B cell (primary cell): Measurements from ENCODE around the gene NOL9. TPM values are rescaled to one million over a fixed set of nuclear protein-coding genes. Genes with fewer than 3 reads are reported as not detected.

Experiments used
- ATAC-seq: fragments of 200-7000 bp; cut with Tn5 transposase; one replicate; pipeline ENCODE4 v1.10.0; 2021; ENCODE audit warnings: low read depth, mild to moderate bottlenecking, moderate number of reproducible peaks, moderate library complexity
- CTCF ChIA-PET: fragments of 350-600 bp; sonication (Branson Sonifier 250); formaldehyde crosslinking; loops from one replicate; lab custom pipeline; 2021; ENCODE audit warnings: antibody characterized with exemption, inconsistent platforms; lab: Charles Lee
- POLR2A ChIA-PET: fragments of 350-600 bp; sonication (Branson Sonifier 250); formaldehyde crosslinking; loops from one replicate; lab custom pipeline; 2021; ENCODE audit warnings: antibody characterized with exemption; lab: Charles Lee
- DNase-seq: peaks from one replicate; pipeline ENCODE4 v3.0.0; 2013
- H2AFZ ChIP-seq: 2 replicates; pipeline ENCODE4 v1.6.1; 2012; ENCODE audit warnings: mild to moderate bottlenecking, low read depth, low read length; ENCODE audit not compliant: insufficient read depth, poor library complexity, severe bottlenecking
- H3K27ac ChIP-seq, 2 donors: 1 replicate in 1 of 2; 2 replicates in 1 of 2; pipeline ENCODE4 v1.5.1; 2012 to 2013; ENCODE audit warnings: low read length in 2 of 2, mild to moderate bottlenecking in 2 of 2, moderate library complexity in 1 of 2
- H3K27me3 ChIP-seq, 4 experiments: fragments of 200-600 bp in 1 of 4; sonication (generic) in 1 of 4; replicated peaks in 1 of 4; 1 replicate in 2 of 4; 2 replicates in 2 of 4; pipeline versions ENCODE4 v1.6.1 to v1.7.0; 2013 to 2016; ENCODE audit warnings: low read length in 3 of 4, mild to moderate bottlenecking in 2 of 4, mixed read lengths in 1 of 4, moderate library complexity in 1 of 4; ENCODE audit not compliant: insufficient read depth in 4 of 4, control insufficient read depth in 3 of 4; ENCODE audit errors: control extremely low read depth in 1 of 4
- H3K36me3 ChIP-seq, 2 experiments: replicated peaks in 1 of 2; 1 replicate in 1 of 2; 2 replicates in 1 of 2; pipeline versions ENCODE4 v1.6.1 to v1.7.1; 2013; ENCODE audit warnings: low read length in 1 of 2; ENCODE audit not compliant: insufficient read depth in 2 of 2, control insufficient read depth in 1 of 2; ENCODE audit errors: control extremely low read depth in 1 of 2, extremely low read depth in 1 of 2
- H3K4me1 ChIP-seq, 2 donors: fragments of 200-600 bp in 1 of 2; sonication (generic) in 1 of 2; 1 replicate in 1 of 2; 2 replicates in 1 of 2; pipeline versions ENCODE4 v1.5.1 to v1.6.1; 2013 to 2017; ENCODE audit warnings: low read length in 2 of 2; ENCODE audit not compliant: control insufficient read depth in 2 of 2, insufficient read depth in 2 of 2
- H3K4me2 ChIP-seq: replicated peaks from 2 replicates; pipeline ENCODE3; 2012; ENCODE audit warnings: mild to moderate bottlenecking, low read depth, low read length; ENCODE audit not compliant: poor library complexity, severe bottlenecking
- H3K4me3 ChIP-seq, 5 experiments: fragments of 200-600 bp in 1 of 5; sonication (generic) in 1 of 5; 1 replicate in 3 of 5; 2 replicates in 2 of 5; pipeline versions ENCODE4 v1.5.1 to v1.7.0; 2011 to 2016; ENCODE audit warnings: low read length in 4 of 5, mild to moderate bottlenecking in 4 of 5, low read depth in 2 of 5, control low read depth in 1 of 5, moderate library complexity in 1 of 5; ENCODE audit not compliant: insufficient read depth in 1 of 5; ENCODE audit errors: control extremely low read depth in 1 of 5, extremely low read depth in 1 of 5
- H3K79me2 ChIP-seq: fragments of 200-600 bp; sonication (generic); one replicate; pipeline ENCODE4 v1.6.0; 2016; ENCODE audit warnings: low read length; ENCODE audit not compliant: control insufficient read depth, insufficient read depth
- H3K9ac ChIP-seq: fragments of 200-600 bp; sonication (generic); 2 replicates; pipeline ENCODE4 v1.6.1; 2017; ENCODE audit warnings: mild to moderate bottlenecking, low read length, moderate library complexity
- H3K9me3 ChIP-seq, 3 donors: one replicate each; pipeline versions ENCODE4 v1.6.1 to v1.7.1; 2013; ENCODE audit warnings: low read length in 2 of 3; ENCODE audit not compliant: control insufficient read depth in 2 of 3, insufficient read depth in 1 of 3; ENCODE audit errors: control extremely low read depth in 1 of 3
- H4K20me1 ChIP-seq: 2 replicates; pipeline ENCODE4 v1.6.0; 2012; ENCODE audit warnings: mild to moderate bottlenecking, low read length; ENCODE audit not compliant: insufficient read depth, control insufficient read depth, poor library complexity, severe bottlenecking
- H3K27ac Mint-ChIP-seq: one replicate; pipeline ENCODE4 v1.8.0; 2021; ENCODE audit warnings: mixed read lengths
- H3K27me3 Mint-ChIP-seq: one replicate; pipeline ENCODE4 v1.8.0; 2021; ENCODE audit warnings: mixed read lengths
- H3K4me1 Mint-ChIP-seq: one replicate; pipeline ENCODE4 v1.8.0; 2021; ENCODE audit warnings: mixed read lengths
- H3K4me3 Mint-ChIP-seq: one replicate; pipeline ENCODE4 v1.8.0; 2021; ENCODE audit warnings: mixed read lengths
- H3K9me3 Mint-ChIP-seq: one replicate; pipeline ENCODE4 v1.8.0; 2022; ENCODE audit warnings: mixed read lengths; ENCODE audit not compliant: insufficient read depth
- CTCF ChIP-seq: fragments of 200-600 bp; IDR thresholded peaks from one replicate; pipeline ENCODE4 v1.8.0; 2022; ENCODE audit warnings: antibody characterized with exemption, mild to moderate bottlenecking
- EZH2 ChIP-seq: IDR thresholded peaks from 2 replicates; pipeline ENCODE4 v1.6.1; 2012; ENCODE audit warnings: borderline replicate concordance, low read depth, mild to moderate bottlenecking, moderate library complexity, low read length; ENCODE audit not compliant: insufficient read depth, poor library complexity, severe bottlenecking
- WGBS: methylation state at CpG from one replicate; pipeline ENCODE4 v1.1.5; 2013; ENCODE audit warnings: missing lambda C conversion rate; ENCODE audit not compliant: insufficient coverage; 5-methylcytosine and 5-hydroxymethylcytosine counted together
- intact Hi-C: fragments of 100-400 bp; cut with micrococcal nuclease; formaldehyde crosslinking; loops from one replicate; pipeline ENCODE4 v1.10.0; 2022
- polyA plus RNA-seq: library from polyadenylated mRNA; depleted of rRNA; stranded (reverse); fragments of >200 nt; gene quantifications from 2 replicates; pipeline ENCODE4 v1.2.3, GENCODE V29; 2012
- total RNA-seq, 2 donors: library from RNA; stranded (reverse); fragments of 120-200 nt in 1 of 2; gene quantifications; 1 replicate in 1 of 2; 2 replicates in 1 of 2; pipeline versions ENCODE4 v1.2.3 to v1.2.4, GENCODE V29; 2013 to 2022

Gene NOL9
- total and polyA plus RNA-seq, 2 donors (not counting 1 experiment from before 2014, with no cell fraction given), result 23.8 to 49.5 TPM

GRCh38 chr1:6585081-6585722 lies 30.9 kb upstream of the NOL9 start:
- H3K9me3 ChIP-seq, result no peaks in the 10 kb centered on the region
- no peak overlapping the region for H3K9ac ChIP-seq
- no peak overlapping the region for H2AFZ ChIP-seq
- H4K20me1 ChIP-seq, result peaks cover 48% of the 10 kb centered on the region
- ATAC-seq (no peak), DNase-seq (no peak)
- 93% methylated on average over 12 of the region's 12 CpGs for WGBS
- no peaks in the 10 kb centered on the region for H3K27me3 ChIP-seq
- no peak overlapping the region for H3K27ac ChIP-seq
- no peak overlapping the region for H3K4me2 ChIP-seq
- H3K27me3 Mint-ChIP-seq, result no peaks in the 10 kb centered on the region
- peaks cover 41% of the 10 kb centered on the region for H3K79me2 ChIP-seq
- peaks cover 0 to 33% of the 10 kb centered on the region in 2 experiments for H3K36me3 ChIP-seq
- TF ChIP-seq EZH2, result no peak
- no peak for TF ChIP-seq CTCF
- no peaks in the 10 kb centered on the region for H3K9me3 Mint-ChIP-seq
- H3K4me3 Mint-ChIP-seq, result no peak overlapping the region
- peaks cover 16 to 33% of the 10 kb centered on the region in 2 donors for H3K4me1 ChIP-seq
- no peak overlapping the region for H3K4me3 ChIP-seq
- ChIA-PET CTCF (no interaction called here), POLR2A (interaction anchor here (0.5 kb wide), 1 partner anchor 39 kb away, joined by 4 read pairs; no protein-coding TSS in a partner anchor)
- H3K4me1 Mint-ChIP-seq, result peaks cover 31% of the 10 kb centered on the region
- intact Hi-C loops, result no loop called here
- no peak overlapping the region for H3K27ac Mint-ChIP-seq
